Measurements from ENCODE around the gene GSTT2B.
A peak's percentile ranks its signal among the peaks of the same experiment; 100 is the strongest.
"Not testable (repeated sequence)": the region's sequence is repeated elsewhere in the genome, so short reads cannot be mapped to it uniquely, and the experiment has no call there.

Gene GSTT2B

DNA sequence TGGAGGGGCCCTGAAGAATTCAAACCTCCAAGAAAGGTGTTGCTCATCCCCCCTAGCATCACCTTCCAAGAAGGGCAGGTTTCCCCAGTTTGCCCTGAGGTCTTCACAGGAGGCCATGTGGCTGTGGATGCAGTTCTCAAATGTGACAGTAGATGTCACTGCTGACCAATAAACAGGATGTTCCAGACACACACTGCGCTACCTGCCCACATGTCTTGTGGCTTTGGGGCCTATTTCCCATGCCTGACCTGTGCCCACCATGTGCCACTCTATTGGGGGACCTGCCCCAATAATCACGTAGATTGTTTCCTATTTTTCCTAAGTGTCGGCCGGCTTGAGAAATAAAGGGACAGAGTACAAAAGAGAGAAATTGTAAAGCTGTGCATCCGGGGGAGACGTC lies 23.4 kb upstream of the GSTT2B start:
- DNase-seq: peak in 1 of 2 donors; percentile 22

DNA sequence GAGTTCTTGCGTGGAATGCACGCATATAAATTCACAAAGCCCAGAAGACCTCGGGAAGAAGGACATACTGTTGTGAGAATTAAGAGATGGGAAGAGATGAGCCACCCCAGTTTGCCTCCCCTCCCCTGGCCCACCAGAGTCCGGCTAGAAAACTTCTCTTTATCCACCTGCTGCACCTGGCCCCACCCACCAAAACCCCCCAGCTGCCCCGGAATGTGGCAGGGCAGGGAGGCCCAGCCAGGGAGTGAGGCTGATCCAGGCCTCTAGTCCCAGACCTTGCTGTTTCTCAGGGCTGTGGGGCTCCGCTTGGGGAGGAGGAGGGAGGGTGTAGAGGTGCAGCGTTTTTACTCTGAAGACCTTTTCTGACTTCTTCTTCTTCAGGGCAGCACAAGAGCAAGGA lies 19.6 kb upstream of the GSTT2B start:
- not testable (repeated sequence) for DNase-seq

DNA sequence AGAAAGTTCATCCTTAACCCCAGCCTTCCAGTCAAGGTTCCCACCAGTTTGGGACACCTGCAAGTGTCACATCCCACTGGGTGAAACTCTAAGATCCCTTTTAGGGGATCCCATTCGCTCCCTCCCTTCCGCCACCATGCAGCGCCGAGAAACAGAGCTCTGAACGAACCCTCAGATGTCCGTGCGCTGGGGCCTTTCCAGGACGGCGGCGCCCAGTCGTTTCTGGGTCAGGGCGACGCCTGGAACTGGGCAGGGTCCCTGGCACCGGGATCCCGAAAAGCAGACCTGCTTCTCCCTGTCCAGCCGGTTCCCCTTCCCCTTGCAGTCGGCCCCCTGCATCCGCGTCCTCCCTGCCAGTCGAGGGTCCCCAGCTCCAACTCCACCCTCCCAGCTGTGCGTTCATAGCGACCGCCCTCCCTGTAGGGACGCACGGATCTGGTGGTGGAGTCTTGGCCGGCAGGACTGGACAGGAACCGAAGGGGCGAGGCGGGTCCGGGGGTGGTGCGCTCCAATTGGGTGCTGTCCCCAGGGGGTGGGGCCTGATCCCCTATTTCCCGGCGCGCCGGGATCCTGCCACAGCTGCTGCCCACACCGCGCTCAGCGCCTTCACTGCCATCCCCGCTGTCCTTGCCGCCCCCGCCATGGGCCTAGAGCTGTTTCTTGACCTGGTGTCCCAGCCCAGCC lies 18.7 kb upstream of the GSTT2B start, which contains the start of gene GSTT2:
GSTT2 (plus strand) TSS at position 578 of the 684 bp plus-strand sequence.
- not testable (repeated sequence) for DNase-seq

DNA sequence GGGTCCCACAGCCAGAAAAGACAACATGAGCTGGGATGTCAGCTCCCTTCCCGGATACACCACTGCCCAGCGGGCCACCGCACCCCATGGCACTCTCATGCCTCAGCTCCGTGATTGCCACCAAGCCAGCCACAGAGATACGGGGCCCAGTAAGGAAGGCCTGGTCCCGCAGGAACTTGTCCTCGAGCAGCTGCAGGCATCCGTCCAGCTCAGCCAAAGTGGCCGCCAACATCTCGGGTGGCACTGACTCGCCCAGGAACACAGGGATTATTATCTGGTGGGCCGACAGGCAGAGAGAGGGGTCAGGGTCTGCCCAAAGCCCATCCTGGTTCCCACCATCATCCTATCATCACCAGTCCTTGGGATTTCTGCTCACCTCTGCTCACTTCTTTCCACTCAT lies 16.3 kb upstream of the GSTT2B start:
- DNase-seq: not testable (repeated sequence)

DNA sequence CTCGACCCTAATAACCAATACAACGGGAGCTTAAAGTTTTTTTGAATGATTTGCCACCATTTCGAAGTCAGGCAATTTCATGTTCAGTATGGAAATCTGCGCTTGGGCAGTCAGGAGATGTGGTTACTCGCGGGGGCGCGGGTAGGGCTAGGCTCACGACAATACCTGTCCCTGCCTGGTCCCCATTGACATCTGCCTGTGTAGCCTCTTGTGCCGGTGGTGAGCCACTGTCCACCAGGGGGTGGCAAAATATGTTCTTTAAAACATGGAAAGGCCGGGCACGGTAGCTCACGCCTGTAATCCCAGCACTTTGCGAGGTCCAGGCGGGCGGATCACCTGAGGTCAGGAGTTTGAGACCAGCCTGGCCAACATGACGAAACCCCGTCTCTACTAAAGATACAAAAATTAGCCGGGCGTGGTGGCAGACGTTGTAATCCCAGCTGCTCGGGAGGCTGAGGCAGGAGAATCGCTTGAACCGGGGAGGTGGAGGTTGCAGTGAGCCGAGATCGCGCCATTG lies 13.9 kb upstream of the GSTT2B start:
- DNase-seq: not testable (repeated sequence)

DNA sequence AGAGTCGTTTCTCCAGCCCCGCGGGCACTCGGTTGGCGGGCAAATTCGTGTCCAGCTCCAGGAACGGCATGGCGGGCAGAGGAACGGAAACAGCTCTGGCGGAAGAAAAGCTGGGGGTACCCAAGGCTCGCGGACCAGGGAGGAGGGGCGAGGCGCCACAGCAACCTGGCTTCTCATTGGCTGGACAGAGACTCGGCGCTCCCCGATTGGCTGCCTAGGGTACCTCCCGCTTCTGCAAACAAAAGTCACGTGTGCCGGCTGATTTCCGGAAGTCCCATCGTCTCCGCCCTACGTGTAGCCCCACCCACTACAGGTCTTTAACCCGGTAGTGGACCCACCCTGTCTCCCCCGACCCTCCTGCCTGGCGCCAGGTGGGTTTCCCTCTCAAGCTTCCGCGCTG lies 13.3 kb upstream of the GSTT2B start, which contains the start of gene DDT:
DDT (minus strand) TSS at position 97 of the 400 bp plus-strand sequence; CDS start at position 70, 27 bp downstream.
- not testable (repeated sequence) for DNase-seq

DNA sequence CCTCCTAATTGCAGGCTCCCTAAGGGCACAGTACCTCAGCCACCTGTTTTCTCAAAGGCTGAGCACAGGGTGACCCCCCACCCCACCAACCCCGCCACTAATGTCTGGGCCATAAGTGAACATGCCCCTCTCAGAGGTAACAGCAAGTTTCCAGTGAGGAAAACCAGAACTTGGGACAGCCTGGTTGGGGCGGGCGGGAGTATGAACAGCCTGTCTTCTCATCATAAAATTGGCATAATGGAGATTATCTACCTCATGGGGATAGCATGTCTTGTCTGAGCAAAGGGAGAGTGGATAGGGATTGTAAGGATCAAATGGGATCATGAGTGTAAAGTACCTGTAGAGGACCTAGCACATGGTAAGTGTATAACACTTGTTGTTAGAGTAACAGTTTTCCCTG lies 10.9 kb upstream of the GSTT2B start:
- DNase-seq: not testable (repeated sequence)

DNA sequence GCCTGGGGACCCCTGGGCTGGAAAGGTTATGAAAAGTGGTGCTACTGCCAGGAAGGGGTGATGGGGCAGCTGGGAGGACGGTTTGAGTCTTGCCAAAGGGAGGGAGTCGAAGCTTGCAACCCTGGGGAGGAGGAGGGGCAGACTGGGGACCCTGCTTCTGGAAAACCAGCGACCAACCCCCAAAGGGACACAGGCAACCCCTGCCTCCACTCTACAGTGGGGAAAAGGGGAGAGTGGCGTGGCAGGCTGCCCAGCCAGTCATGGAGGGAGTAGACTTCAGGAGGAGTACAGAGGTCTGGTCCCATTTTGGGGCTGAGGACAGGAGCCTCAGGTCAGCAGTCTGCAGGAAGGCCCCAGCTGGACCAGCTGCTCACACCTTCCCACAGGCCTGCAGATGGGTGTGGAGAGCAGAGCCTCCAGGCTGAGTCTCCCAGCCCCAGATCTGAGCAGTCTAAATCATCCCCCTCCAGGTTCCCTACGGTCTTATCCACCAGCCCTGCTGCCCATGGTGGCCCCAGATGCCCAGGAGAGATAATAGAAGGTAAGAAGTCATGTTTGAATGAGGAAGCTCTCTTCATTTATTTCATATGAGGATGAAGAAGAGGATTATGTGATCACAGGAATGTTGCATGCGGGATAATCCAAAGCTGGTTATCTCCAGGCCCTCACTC lies 10.0 kb upstream of the GSTT2B start:
- no peak for DNase-seq

DNA sequence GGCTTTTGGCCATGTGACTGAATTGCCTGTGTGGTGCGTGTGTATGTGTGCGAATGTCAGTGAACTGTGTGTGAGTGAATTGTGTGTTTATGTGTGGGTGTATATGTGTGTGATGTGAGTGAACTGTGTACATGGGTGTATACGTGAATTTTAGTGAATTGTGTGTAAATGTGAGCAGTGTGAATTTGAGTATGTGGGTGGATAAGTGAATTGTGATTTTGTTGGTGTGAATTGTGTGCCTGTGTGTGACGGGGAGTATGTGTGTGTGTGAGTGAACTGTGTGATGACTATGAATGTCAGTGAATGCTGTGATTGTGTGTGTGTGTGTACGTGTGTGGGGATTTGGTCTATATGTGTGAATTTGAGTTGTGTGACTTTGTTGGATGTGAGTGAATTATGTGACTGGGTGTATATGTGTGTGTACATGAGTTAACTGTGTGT lies 9.2 kb upstream of the GSTT2B start:
- DNase-seq: no peak

DNA sequence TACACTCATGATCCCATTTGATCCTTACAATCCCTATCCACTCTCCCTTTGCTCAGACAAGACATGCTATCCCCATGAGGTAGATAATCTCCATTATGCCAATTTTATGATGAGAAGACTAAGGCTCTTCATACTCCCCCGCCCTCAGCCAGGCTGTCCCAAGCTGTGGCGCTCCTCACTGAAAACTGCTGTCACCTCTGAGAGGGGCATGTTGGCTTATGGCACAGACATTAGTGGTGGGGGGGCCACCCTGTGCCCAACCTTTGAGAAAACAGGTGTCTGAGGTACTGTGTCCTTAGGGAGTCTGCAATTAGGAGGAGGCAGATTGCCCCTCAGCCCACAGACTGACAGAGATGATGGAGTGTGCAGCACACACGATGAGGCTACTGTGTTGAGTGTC lies 8.1 kb upstream of the GSTT2B start:
- no peak for DNase-seq

DNA sequence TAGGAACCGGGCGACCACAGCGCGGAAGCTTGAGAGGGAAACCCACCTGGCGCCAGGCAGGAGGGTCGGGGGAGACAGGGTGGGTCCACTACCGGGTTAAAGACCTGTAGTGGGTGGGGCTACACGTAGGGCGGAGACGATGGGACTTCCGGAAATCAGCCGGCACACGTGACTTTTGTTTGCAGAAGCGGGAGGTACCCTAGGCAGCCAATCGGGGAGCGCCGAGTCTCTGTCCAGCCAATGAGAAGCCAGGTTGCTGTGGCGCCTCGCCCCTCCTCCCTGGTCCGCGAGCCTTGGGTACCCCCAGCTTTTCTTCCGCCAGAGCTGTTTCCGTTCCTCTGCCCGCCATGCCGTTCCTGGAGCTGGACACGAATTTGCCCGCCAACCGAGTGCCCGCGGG lies 5.6 kb upstream of the GSTT2B start, which contains the start of gene DDTL:
DDTL (plus strand) TSS at position 321 of the 400 bp plus-strand sequence; CDS start at position 348, 27 bp downstream.
- DNase-seq: not testable (repeated sequence)

DNA sequence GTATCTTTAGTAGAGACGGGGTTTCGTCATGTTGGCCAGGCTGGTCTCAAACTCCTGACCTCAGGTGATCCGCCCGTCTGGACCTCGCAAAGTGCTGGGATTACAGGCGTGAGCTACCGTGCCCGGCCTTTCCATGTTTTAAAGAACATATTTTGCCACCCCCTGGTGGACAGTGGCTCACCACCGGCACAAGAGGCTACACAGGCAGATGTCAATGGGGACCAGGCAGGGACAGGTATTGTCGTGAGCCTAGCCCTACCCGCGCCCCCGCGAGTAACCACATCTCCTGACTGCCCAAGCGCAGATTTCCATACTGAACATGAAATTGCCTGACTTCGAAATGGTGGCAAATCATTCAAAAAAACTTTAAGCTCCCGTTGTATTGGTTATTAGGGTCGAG lies 5.1 kb upstream of the GSTT2B start:
- DNase-seq: not testable (repeated sequence)

DNA sequence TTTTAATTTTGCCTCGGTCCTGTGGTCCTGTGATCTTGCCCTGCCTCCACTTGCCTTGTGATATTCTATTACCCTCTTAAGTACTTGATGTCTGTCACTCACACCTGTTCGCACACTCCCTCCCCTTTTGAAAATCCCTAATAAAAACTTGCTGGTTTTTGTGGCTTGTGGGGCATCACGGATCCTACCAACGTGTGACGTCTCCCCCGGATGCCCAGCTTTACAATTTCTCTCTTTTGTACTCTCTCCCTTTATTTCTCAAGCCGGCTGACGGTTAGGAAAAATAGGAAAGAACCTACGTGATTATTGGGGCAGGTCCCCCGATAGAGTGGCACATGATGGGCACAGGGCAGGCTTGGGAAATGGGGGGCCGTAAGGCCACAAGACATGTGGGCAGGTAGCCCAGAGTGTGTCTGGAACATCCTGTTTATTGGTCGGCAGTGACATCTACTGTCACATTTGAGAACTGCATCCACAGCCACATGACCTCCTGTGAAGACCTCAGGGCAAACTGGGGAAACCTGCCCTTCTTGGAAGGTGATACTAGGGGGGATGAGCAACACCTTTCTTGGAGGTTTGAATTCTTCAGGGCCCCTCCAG lies 4.6 kb downstream of the GSTT2B start:
- peak; percentile 79 to 85 for DNase-seq

DNA sequence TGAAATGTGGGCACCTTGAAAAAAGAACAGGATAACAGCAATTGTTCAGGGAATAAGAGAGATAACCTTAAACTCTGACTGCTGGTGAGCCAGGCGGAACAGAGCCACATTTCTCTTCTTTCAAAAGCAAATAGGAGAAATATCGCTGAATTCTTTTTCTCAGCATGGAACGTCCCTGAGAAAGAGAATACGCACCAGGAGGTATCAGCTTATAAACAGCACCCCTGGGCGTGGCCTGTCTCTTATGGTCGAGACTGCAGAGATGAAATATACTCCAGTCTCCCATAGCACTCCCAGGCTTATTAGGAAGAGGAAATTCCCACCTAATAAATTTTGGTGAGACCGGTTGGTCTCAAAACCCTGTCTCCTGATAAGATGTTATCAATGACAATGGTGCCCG lies 5.1 kb downstream of the GSTT2B start:
- DNase-seq: not testable (repeated sequence)

DNA sequence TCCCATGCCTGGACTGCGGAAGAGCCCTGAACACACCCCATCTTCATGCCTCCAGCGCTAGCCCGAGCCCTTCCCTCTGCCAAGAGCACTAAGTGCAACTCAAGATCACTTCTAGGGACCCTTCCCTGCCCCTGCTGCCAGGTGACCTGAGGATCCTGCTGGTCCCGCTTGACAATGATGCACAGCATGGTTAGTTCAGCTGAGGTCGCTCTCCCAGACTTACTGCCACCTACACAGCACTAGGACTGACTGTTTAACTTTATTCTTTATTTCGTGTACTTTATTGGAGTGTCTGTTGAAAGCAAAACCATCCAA lies 6.0 kb downstream of the GSTT2B start:
- not testable (repeated sequence) for DNase-seq

DNA sequence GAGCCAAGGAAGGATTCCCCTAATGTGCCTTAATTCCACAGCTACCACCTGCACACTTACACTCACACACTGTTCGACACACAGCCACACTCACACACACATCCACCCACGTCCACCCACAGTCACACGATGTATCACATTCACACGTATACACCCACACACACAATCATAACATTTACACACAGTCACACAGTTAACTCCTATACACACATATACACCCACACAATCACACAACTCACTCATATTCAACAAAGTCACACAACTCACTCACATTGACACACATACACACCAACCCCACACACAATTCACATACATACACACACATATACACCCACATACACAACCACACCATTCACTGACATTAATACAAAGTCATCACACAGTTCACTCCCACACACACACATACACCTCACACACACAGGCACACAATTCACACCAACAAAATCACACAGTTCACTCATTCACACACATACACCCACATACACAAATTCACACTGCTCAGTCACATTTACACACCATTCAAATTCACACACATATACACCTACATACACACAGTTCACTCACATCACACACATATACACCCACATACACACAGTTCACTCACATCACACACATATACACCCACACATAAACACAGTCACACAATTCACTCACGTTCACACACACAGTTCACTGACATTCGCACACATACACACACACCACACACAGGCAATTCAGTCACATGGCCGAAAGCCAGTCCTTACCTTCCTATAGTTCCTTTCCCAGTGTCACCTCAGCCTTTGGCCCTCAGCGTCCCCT lies 6.6 kb downstream of the GSTT2B start:
- DNase-seq: not testable (repeated sequence)

DNA sequence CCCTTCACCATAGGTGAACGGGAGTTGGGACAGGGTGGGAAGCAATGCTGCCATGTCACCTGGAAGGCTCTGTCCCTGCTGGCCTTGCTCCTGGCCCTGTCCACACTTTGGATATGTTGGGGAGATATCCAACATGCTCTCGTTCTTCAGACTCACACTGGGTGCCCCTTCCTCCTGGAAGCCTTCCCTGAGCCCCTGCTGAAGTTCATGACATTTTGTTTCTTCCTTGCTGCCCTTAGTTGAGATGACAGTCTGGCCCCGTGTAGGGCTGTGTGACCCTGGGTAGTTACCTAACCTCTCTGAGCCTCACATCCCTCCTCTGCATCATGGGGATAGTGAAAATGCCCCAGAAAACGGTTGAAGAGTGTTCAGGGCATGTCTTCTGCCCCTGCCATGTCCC lies 7.5 kb downstream of the GSTT2B start:
- DNase-seq: not testable (repeated sequence)

DNA sequence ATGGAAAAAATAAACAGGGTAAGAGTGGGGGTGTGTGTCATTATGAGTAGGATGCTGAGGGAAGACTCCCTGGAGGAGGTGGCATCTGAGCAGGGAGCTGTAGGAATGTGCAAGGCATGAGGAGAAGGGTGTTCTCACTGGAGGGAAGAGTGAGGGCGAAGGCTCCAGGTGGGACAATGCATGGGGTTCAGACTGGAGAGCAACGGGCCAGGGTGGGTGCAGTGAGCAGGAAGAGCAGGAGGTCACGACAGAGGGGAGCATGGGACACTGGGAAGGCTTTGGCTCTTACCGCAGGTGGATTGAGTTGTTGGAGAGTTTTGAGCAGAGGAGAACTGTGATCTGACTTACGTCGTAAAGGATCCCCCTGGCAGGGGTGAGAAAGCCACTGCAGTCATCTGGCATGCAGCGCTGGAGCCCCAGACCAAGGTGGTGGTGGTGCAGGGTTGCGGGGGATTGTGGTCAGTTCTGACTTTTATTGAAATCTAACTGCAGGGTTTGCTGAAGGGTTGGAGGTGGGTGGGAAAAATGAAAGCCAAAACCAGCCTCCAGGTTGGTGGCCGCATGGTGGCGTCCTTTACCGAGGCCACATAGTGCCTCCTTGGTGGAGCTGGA lies 8.1 kb downstream of the GSTT2B start:
- DNase-seq: not testable (repeated sequence)

DNA sequence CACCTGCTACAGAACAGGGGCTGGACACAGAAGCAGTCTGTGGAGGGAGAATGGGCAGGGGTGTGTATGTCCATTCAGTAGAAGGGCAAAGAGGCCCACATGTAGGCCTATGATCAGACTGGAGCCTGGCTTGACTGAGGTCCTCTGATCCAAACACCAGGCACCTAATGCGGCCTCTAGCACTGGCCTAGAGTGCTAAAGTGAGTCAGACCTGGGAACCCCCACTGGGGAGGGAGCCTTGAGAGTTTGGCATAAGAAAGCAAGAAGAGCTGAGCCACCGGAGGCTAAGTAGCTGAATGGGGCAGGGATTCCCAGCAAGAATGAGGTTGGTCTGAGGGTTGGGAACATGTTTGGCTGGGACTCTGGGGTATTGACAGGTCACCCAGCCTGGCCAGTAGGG lies 9.6 kb downstream of the GSTT2B start:
- DNase-seq: not testable (repeated sequence)

DNA sequence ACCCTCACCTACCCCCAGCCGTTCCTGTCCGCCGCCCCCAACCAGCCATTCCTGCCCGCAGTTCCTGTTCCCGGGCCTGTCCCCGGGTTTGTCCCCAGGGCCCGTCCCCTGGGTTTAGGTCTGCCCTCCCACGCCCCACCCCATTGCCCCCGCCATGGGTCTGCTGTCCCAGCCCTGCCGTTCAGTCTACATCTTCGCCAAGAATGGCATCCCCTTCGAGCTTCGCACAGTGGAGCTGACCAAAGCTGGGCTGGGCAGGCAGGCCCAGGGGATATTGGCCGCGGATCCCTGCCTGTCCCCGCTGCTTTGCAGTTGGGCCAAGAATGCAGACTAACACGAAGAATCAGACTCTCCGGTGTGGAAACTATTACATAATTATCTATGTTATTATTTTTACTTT lies 11.2 kb downstream of the GSTT2B start:
- DNase-seq: not testable (repeated sequence)

DNA sequence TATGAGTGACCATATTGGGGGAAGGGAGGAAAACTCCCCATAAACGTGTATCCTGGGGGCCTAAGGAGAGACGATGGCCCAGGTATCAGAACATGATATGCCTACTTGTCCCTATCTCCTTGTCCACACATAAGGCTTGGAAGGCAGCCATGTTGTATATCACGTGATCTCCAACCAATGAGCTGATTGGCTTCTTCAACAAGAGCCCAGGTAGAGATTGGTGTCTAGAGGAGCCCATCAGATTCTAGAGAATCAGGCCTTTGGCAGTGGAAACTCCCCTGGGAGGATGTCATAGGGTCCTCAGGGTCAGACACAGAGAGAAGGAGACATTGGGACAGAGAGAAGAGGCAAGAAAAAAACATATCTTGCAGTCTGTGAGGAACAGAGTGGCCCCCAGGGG lies 13.6 kb downstream of the GSTT2B start:
- not testable (repeated sequence) for DNase-seq

DNA sequence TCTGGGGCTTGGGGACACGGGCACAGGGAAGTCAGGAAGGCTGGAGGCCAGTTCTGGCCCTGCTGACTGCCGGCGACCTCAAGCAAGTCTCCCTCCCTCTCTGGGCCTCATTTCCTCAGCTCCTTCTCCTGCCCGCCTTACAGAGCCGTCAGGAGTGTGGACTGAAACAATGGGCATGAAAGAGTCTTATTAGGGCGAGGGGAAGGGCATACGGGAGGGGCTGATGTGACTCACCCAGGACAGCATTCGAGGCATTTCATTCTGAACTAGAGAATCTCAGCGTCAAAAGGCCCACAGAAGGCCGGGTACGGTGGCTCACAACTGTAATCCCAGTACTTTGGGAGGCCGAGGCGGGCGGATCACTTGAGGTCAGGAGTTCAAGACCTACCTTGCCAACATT lies 20.8 kb downstream of the GSTT2B start:
- DNase-seq: not testable (repeated sequence)

All from CD4-positive, alpha-beta T cell treated with Interleukin-4 for 1 hour (primary cell).